ENCODE measurements around the gene EMILIN1. TPM values are rescaled to one million over a fixed set of nuclear protein-coding genes. Genes with fewer than 3 reads are reported as not detected.

Gene EMILIN1
- total and polyA plus RNA-seq, 2 donors (not counting 1 experiment from before 2014, with no cell fraction given): 0.24 to 0.52 TPM

DNA sequence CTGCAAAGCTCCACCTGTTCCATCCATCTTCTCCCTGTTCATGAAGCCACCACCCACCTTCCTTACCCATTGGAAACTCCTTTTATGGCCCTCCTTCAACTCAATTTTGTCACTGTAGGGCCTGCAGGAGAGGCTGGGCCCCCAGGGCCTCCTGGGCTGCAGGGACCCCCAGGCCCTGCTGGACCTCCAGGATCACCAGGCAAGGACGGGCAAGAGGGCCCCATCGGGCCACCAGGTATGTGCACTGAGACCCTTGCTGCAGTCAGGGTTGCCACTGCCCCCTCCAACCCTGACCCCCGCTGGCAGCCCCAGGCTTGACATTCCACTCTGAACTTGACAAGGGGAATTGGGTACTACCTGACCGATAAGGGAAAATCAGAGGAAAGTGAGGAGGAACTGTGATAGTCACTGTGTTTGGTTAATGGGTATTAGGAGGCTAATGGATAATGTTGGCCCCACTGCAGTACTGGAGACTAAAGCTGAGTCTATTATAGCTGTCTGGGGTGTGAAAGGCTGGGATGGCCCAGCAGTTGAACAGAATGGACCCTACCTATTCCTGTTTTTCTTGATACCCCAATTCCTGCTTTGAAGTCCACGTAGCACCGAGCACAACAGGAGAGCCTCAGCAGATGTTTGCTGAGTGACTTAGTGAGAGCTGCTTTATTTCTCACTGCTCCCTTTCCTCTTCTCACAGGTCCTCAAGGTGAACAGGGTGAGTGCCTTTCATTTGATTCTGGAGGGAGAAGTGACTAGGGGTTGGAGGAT lies 6.1 kb downstream of the EMILIN1 start:
- Histone ChIP-seq H3K36me3 (replicated peaks in 1 of 2; ENCODE audit: control extremely low read depth in 1 of 2, control insufficient read depth in 1 of 2, extremely low read depth in 1 of 2, insufficient read depth in 2 of 2, low read length in 1 of 2) (no peaks in the 10 kb centered on the region), H3K9me3 (ENCODE audit: control extremely low read depth in 1 of 3, control insufficient read depth in 2 of 3, insufficient read depth in 1 of 3, low read length in 2 of 3) (no peaks in the 10 kb centered on the region), H4K20me1 (ENCODE audit: control insufficient read depth, insufficient read depth, low read length, poor library complexity, severe bottlenecking) (no peaks in the 10 kb centered on the region), H3K79me2 (ENCODE audit: control insufficient read depth, insufficient read depth, low read length) (peaks cover 4% of the 10 kb centered on the region), H3K27me3 (replicated peaks in 1 of 4; ENCODE audit: control extremely low read depth in 1 of 4, control insufficient read depth in 3 of 4, insufficient read depth in 4 of 4, low read length in 3 of 4) (peaks cover 0 to 4% (median under 1%) of the 10 kb centered on the region in 4 experiments), H3K9ac (ENCODE audit: low read length) (no peak overlapping the region), H3K4me2 (replicated peaks; ENCODE audit: low read depth, low read length, poor library complexity, severe bottlenecking) (no peak overlapping the region), H3K4me1 (ENCODE audit: control insufficient read depth in 2 of 2, insufficient read depth in 2 of 2, low read length in 2 of 2) (peaks cover 26 to 38% of the 10 kb centered on the region in 2 donors), H3K27ac (ENCODE audit: low read length in 2 of 2) (no peak overlapping the region), H2AFZ (ENCODE audit: insufficient read depth, low read depth, low read length, poor library complexity, severe bottlenecking) (no peak overlapping the region), H3K4me3 (ENCODE audit: control extremely low read depth in 1 of 5, extremely low read depth in 1 of 5, insufficient read depth in 1 of 5, low read depth in 2 of 5, low read length in 4 of 5) (no peak overlapping the region)
- no peak for TF ChIP-seq EZH2 (IDR thresholded peaks at IDR 0.05; ENCODE audit: borderline replicate concordance, insufficient read depth, low read depth, low read length, poor library complexity, severe bottlenecking)
- TF ChIP-seq, protein P1, sequence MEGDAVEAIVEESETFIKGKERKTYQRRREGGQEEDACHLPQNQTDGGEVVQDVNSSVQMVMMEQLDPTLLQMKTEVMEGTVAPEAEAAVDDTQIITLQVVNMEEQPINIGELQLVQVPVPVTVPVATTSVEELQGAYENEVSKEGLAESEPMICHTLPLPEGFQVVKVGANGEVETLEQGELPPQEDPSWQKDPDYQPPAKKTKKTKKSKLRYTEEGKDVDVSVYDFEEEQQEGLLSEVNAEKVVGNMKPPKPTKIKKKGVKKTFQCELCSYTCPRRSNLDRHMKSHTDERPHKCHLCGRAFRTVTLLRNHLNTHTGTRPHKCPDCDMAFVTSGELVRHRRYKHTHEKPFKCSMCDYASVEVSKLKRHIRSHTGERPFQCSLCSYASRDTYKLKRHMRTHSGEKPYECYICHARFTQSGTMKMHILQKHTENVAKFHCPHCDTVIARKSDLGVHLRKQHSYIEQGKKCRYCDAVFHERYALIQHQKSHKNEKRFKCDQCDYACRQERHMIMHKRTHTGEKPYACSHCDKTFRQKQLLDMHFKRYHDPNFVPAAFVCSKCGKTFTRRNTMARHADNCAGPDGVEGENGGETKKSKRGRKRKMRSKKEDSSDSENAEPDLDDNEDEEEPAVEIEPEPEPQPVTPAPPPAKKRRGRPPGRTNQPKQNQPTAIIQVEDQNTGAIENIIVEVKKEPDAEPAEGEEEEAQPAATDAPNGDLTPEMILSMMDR (IDR thresholded peaks at IDR 0.05): no peak
- peak overlapping the region; percentile 46 for H3K27ac Mint-ChIP-seq
- DNase-seq (no peak), ATAC-seq (ENCODE audit: low read depth) (no peak)
- WGBS (ENCODE audit: insufficient coverage): 98% methylated on average over 4 of the region's 6 CpGs
- POLR2A ChIA-PET: interaction anchor here (1.2 kb wide), 1 partner anchor 33 kb away, joined by 3 read pairs; the partner anchor contains the start of gene AGBL5
- CTCF ChIA-PET: interaction anchor here (0.6 to 4.7 kb wide), 5 partner anchors 11 to 195 kb away, joined by 3 to 27 read pairs (median 3); partner anchors contain the start of gene AGBL5
- H3K27me3 Mint-ChIP-seq: no peaks in the 10 kb centered on the region
- H3K4me3 Mint-ChIP-seq: peak overlapping the region; percentile 91
- intact Hi-C loops (cut with micrococcal nuclease): loop anchor here (5.0 to 10.0 kb wide), 4 partner anchors 122 to 1790 kb away; partner anchors contain the start of genes ASXL2, CENPA and TRMT61B
- peaks cover 28% of the 10 kb centered on the region for H3K4me1 Mint-ChIP-seq
- no peaks in the 10 kb centered on the region for H3K9me3 Mint-ChIP-seq (ENCODE audit: insufficient read depth)
